IPS-15b (cell line): ENCODE measurements around the gene D2HGDH.

Experiments
- H3K27me3 ChIP-seq: one replicate; pipeline ENCODE4 v1.6.1; 2013; ENCODE audit warnings: low read length; ENCODE audit not compliant: control insufficient read depth, insufficient read depth
- H3K36me3 ChIP-seq: one replicate; pipeline ENCODE4 v1.6.1; 2013; ENCODE audit warnings: low read length; ENCODE audit not compliant: control insufficient read depth, insufficient read depth
- H3K4me1 ChIP-seq: one replicate; pipeline ENCODE4 v1.6.1; 2013; ENCODE audit warnings: mild to moderate bottlenecking, low read length; ENCODE audit not compliant: control insufficient read depth, insufficient read depth
- H3K4me3 ChIP-seq: one replicate; pipeline ENCODE4 v1.5.1; 2013; ENCODE audit warnings: low read depth, low read length
- H3K9ac ChIP-seq: one replicate; pipeline ENCODE4 v1.6.1; 2013; ENCODE audit warnings: low read depth, mild to moderate bottlenecking, low read length
- H3K9me3 ChIP-seq: one replicate; pipeline ENCODE4 v1.6.1; 2013; ENCODE audit warnings: mild to moderate bottlenecking, low read length; ENCODE audit not compliant: control insufficient read depth, insufficient read depth

The D2HGDH gene

GRCh38 chr2:241763551-241764274 lies 29.3 kb downstream of the D2HGDH start:
- no peak overlapping the region for H3K4me3 ChIP-seq
- peaks cover 3% of the 10 kb centered on the region for H3K36me3 ChIP-seq
- H3K9ac ChIP-seq = no peak overlapping the region
- H3K9me3 ChIP-seq = no peaks in the 10 kb centered on the region
- no peaks in the 10 kb centered on the region for H3K27me3 ChIP-seq
- H3K4me1 ChIP-seq = peaks cover 3% of the 10 kb centered on the region

DNA sequence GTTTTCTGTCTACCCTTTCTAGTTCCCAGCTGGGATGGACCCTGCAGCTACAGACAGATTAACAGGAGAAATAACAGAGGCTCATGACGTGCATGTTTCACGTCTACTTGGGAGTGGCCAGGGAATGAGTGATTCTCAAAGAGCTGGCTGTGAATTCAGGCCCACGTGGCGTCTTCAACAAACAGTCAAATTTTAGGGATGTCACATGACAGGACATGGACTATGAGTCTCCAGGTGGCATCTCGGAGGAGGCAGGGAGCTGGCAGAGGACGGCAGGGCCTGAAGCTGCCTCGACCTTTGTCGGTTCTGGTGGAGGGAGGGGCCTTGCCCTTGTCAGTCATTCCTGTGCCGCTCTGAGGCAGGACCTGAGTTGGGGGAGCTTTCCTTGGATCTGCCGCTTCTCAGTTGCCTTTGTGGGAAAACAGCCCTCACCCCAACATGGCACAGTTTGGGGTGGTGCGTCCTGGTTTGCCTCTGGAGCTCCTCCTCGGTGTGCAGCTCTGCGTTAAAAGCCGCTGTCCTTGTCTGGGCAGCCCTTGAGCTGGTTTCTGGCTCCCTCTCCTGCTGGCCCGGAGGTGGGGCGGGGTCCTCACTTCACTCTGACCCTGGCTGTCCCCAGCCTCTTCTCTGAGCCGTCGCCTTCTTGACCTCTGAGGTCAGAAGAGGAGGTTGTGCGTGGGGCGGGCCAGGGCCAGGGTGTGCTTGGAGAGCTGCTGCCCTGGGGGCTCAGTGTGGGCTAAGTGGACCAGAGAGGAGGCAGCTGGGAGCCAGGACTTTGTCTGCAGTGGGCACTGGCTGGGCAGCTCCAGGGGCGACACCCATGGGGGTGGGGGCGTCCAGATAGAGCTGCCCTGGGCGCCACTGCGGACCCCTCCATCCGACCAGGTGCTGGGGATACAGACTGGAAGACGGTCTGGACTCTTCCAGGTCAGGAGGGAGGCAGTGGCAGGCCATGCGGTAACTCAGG lies 30.1 kb downstream of the D2HGDH start:
- no peaks in the 10 kb centered on the region for H3K27me3 ChIP-seq
- peaks cover 3% of the 10 kb centered on the region for H3K4me1 ChIP-seq
- H3K4me3 ChIP-seq = no peak overlapping the region
- H3K9ac ChIP-seq = peak overlapping the region; percentile 47
- H3K9me3 ChIP-seq = no peaks in the 10 kb centered on the region
- peaks cover 3% of the 10 kb centered on the region for H3K36me3 ChIP-seq

DNA sequence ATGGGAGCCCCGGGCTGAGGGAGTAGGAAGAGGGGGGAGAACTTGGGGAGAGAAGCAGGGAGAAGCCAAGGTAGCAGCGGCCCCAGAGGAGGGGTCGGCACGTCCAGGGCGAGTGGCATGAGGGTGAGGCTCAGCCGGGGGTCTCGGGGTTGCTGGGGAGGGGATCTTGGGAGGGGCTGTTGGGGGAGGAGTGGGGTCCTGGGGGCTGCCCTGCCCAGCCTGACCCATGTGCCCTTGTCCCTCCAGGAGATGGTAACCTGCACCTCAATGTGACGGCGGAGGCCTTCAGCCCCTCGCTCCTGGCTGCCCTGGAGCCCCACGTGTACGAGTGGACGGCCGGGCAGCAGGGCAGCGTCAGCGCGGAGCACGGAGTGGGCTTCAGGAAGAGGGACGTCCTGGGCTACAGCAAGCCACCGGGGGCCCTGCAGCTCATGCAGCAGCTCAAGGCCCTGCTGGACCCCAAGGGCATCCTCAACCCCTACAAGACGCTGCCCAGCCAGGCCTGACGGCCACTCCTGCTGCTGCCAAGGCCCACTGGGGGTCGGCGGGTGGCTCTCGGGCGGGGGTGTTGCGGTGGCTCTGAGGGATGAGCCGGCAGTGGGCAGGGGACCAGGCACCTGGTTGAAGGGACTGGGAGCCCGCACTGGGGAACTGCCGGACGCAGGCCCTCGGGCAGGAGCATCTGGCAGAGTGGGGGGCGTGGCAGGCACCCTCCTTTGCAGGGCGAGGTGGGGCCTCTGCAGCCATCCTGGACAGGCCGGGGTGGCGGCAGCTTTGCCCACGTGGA lies 33.2 kb downstream of the D2HGDH start:
- no peak overlapping the region for H3K4me3 ChIP-seq
- peaks cover 3% of the 10 kb centered on the region for H3K36me3 ChIP-seq
- H3K9ac ChIP-seq = no peak overlapping the region
- H3K4me1 ChIP-seq = peaks cover 3% of the 10 kb centered on the region
- no peaks in the 10 kb centered on the region for H3K9me3 ChIP-seq
- no peaks in the 10 kb centered on the region for H3K27me3 ChIP-seq

DNA sequence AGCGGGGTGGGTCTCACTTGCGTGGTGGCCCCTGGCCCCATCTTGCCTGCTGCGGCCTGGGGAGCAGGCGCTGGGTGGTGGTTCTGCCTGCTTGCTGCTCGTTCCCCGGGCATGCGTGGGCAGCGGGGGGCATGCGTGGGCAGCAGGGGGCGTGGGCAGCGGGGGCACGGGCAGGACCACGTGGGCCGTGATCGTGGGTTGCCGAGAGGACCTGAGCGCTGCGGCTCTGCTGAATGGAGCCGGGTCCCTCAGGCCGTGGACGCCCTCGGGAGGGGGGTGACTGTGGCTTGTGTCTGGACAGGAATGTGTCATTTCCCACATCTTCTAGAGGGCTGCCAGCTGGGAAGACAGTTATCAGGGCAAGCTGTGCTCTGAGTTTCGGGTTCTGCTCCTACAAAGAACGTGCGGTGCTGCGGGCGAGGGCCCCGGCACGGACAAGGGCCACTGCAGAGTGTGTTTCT lies 33.9 kb downstream of the D2HGDH start:
- Histone ChIP-seq H3K27me3 (no peaks in the 10 kb centered on the region), H3K4me3 (no peak overlapping the region), H3K4me1 (peaks cover 3% of the 10 kb centered on the region), H3K9me3 (no peaks in the 10 kb centered on the region), H3K36me3 (peaks cover 2% of the 10 kb centered on the region), H3K9ac (no peak overlapping the region)

DNA sequence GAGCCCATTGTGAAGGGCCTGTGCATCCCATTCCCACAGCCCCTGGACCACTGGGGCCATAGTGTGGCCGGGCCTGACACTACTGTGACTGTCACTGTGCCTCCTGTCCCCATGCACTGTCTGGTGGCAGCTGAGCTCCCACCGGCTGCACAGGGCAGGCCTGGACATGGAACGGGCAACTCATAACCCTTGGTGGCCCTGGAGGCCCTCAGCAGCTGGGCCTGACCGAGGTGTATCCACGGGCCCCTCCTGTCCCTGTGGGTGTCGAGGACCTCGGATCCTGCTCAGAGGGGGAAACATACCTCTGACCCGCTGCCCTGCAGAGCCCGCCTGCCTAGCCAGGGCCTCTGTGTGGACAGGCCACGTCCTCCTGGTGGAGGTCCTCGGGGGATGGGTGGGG lies 34.4 kb downstream of the D2HGDH start:
- Histone ChIP-seq H3K36me3 (no peaks in the 10 kb centered on the region), H3K27me3 (no peaks in the 10 kb centered on the region), H3K9me3 (no peaks in the 10 kb centered on the region), H3K9ac (no peak overlapping the region), H3K4me3 (no peak overlapping the region), H3K4me1 (peaks cover 3% of the 10 kb centered on the region)

DNA sequence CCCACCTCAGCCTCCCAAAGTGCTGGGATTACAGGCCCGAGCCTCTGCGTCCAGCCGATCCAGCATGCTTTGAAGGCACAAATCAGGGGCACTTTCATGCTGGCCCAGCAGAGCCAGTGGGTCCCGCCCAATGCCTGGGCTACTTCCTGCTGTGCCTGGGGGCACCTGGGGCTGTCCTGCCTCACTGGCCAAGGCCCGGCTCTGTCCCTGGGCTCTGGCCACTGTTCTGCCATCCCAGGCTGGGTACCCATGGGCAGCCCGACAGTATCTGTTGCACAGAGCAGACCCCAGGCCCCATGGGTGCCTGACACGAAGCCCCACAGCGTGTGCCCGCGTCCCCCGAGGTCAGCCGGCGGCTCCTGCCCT lies 35.4 kb downstream of the D2HGDH start:
- Histone ChIP-seq H3K27me3 (no peaks in the 10 kb centered on the region), H3K9me3 (no peaks in the 10 kb centered on the region), H3K9ac (no peak overlapping the region), H3K4me3 (no peak overlapping the region), H3K4me1 (no peaks in the 10 kb centered on the region), H3K36me3 (no peaks in the 10 kb centered on the region)

- no peaks in the 10 kb centered on the region for H3K27me3 ChIP-seq
- H3K4me3 ChIP-seq = no peak overlapping the region
- H3K4me1 ChIP-seq = no peaks in the 10 kb centered on the region
- H3K36me3 ChIP-seq = no peaks in the 10 kb centered on the region
- no peaks in the 10 kb centered on the region for H3K9me3 ChIP-seq
- no peak overlapping the region for H3K9ac ChIP-seq
Observed at GRCh38 chr2:241770185-241770935, 35.9 kb downstream of the D2HGDH start.

- no peaks in the 10 kb centered on the region for H3K9me3 ChIP-seq
- H3K9ac ChIP-seq = no peak overlapping the region
- H3K4me3 ChIP-seq = no peak overlapping the region
- H3K4me1 ChIP-seq = no peaks in the 10 kb centered on the region
- H3K36me3 ChIP-seq = no peaks in the 10 kb centered on the region
- no peaks in the 10 kb centered on the region for H3K27me3 ChIP-seq
Observed at GRCh38 chr2:241770936-241771285, 36.5 kb downstream of the D2HGDH start.

GRCh38 chr2:241771286-241772062 lies 37.0 kb downstream of the D2HGDH start:
- H3K36me3 ChIP-seq = no peaks in the 10 kb centered on the region
- H3K9me3 ChIP-seq = no peaks in the 10 kb centered on the region
- H3K4me3 ChIP-seq = no peak overlapping the region
- H3K9ac ChIP-seq = no peak overlapping the region
- no peaks in the 10 kb centered on the region for H3K27me3 ChIP-seq
- no peaks in the 10 kb centered on the region for H3K4me1 ChIP-seq

DNA sequence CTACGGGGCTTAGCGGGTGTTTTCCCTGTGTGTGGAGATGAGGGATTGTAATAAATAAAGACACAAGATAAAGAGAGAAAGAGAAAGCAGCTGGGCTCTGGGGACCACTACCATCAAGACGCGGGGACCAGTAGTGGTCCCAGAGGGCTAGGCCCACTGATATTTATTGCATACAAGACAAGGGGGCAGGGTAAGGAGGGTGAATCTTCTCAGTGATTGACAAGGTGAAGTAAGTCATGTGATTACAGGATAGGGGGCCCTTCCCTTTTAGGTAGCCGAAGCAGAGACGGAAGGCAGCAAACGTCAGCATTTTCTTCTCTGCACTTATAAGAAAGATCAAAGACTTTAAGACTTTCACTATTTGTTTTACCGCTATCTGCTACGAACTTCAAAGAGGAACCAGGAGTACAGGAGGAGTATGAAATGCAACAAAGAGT lies 37.7 kb downstream of the D2HGDH start:
- no peaks in the 10 kb centered on the region for H3K9me3 ChIP-seq
- no peaks in the 10 kb centered on the region for H3K36me3 ChIP-seq
- H3K27me3 ChIP-seq = no peaks in the 10 kb centered on the region
- H3K9ac ChIP-seq = no peak overlapping the region
- H3K4me1 ChIP-seq = no peaks in the 10 kb centered on the region
- no peak overlapping the region for H3K4me3 ChIP-seq
